K562 (cell line): ENCODE data around the gene GCK. TPM values are rescaled to one million over a fixed set of nuclear protein-coding genes. Genes with fewer than 3 reads are reported as not detected.

Source experiments
- ATAC-seq: fragments of 200-7000 bp; cut with Tn5 transposase; 3 replicates; pipeline ENCODE4 v1.9.1; 2020; ENCODE audit warnings: moderate library complexity
- BruUV-seq: library from RNA; stranded (reverse); fragments of 400-500 nt; replicated peaks from 2 replicates; lab custom pipeline; 2021; lab: Mats Ljungman, UMichigan
- CTCF ChIA-PET: fragments of 300-600 bp; formaldehyde crosslinking; extraction: SDS; loops from one replicate; lab custom pipeline; 2021; ENCODE audit warnings: low intra/inter-chr PET ratio; lab: Yijun Ruan, JAX
- POLR2A ChIA-PET: fragments of 300-600, 350-650 bp; sonication (Branson Sonifier 250); formaldehyde crosslinking; extraction: SDS; loops from one replicate; lab custom pipeline; 2021; ENCODE audit warnings: antibody characterized with exemption, inconsistent platforms; lab: Yijun Ruan, JAX
- DNase-seq, 4 experiments: peaks; one replicate each; pipeline versions ENCODE4 v3.0.0 to v3.0.0-alpha.2; 2011 to 2018; ENCODE audit warnings: low spot score in 3 of 4, mixed read lengths in 3 of 4; ENCODE audit errors: extremely low read depth in 1 of 4
- FAIRE-seq: peaks from 2 replicates; lab custom pipeline; 2011; peaks lifted over from hg19 to GRCh38; lab: Jason Lieb, UNC
- H2AFZ ChIP-seq: 2 replicates; pipeline ENCODE4 v1.6.0; 2011; ENCODE audit warnings: low read depth, low read length, control low read depth, inconsistent platforms
- H3K27ac ChIP-seq: fragments of 200-600 bp; 3 replicates; pipeline ENCODE4 v1.8.0; 2011; ENCODE audit warnings: low read depth, mild to moderate bottlenecking, control low read depth, inconsistent platforms, low read length, moderate library complexity, mixed read lengths; ENCODE audit errors: extremely low read depth
- H3K27me3 ChIP-seq, 2 experiments: fragments of 300-600 bp in 1 of 2; 2 replicates in 1 of 2; 3 replicates in 1 of 2; pipeline versions ENCODE4 v1.6.0 to v1.8.0; 2011; ENCODE audit warnings: inconsistent platforms in 2 of 2, low read length in 2 of 2, mild to moderate bottlenecking in 1 of 2, mixed read lengths in 1 of 2, moderate library complexity in 1 of 2; ENCODE audit not compliant: control insufficient read depth in 2 of 2, insufficient read depth in 2 of 2
- H3K36me3 ChIP-seq: fragments of 300-600 bp; 3 replicates; pipeline ENCODE4 v1.8.0; 2011; ENCODE audit warnings: mild to moderate bottlenecking, low read length, inconsistent platforms; ENCODE audit not compliant: control insufficient read depth, insufficient read depth
- H3K4me1 ChIP-seq, 2 experiments: fragments of 200-600 bp in 1 of 2; replicated peaks in 1 of 2; 2 replicates in 1 of 2; 3 replicates in 1 of 2; pipeline versions ENCODE4 v1.5.1 to v1.8.0; 2011; ENCODE audit warnings: inconsistent platforms in 2 of 2, low read length in 2 of 2, mild to moderate bottlenecking in 1 of 2, mixed read lengths in 1 of 2, moderate library complexity in 1 of 2; ENCODE audit not compliant: control insufficient read depth in 2 of 2, insufficient read depth in 2 of 2
- H3K4me2 ChIP-seq: 2 replicates; pipeline ENCODE4 v1.6.1; 2011; ENCODE audit warnings: low read length, control low read depth, inconsistent platforms, mixed read lengths; ENCODE audit not compliant: insufficient read depth
- H3K4me3 ChIP-seq: fragments of 200-600 bp; sonication (generic), shearing (Covaris generic); 2 replicates; pipeline ENCODE4 v1.5.1; 2016; ENCODE audit warnings: control low read depth, inconsistent platforms
- H3K79me2 ChIP-seq: fragments of 200-600 bp; 3 replicates; pipeline ENCODE4 v1.8.0; 2011; ENCODE audit warnings: low read length, inconsistent platforms; ENCODE audit not compliant: control insufficient read depth, insufficient read depth
- H3K9ac ChIP-seq, 2 experiments: 2 replicates each; pipeline versions ENCODE4 v1.6.0 to v1.6.1; 2011; ENCODE audit warnings: low read depth in 2 of 2, low read length in 2 of 2, control low read depth in 1 of 2, inconsistent platforms in 1 of 2, mild to moderate bottlenecking in 1 of 2, mixed read lengths in 1 of 2; ENCODE audit not compliant: insufficient read depth in 1 of 2
- H3K9me1 ChIP-seq: one replicate; pipeline ENCODE4 v1.6.0; 2011; ENCODE audit warnings: inconsistent platforms, mild to moderate bottlenecking, low read length, moderate library complexity; ENCODE audit not compliant: control insufficient read depth, insufficient read depth
- H3K9me3 ChIP-seq: replicated peaks from 2 replicates; pipeline ENCODE4 v1.5.1; 2011; ENCODE audit warnings: low read depth, low read length, inconsistent platforms; ENCODE audit not compliant: control insufficient read depth, insufficient read depth
- H4K20me1 ChIP-seq: replicated peaks from 2 replicates; pipeline ENCODE4 v1.6.1; 2011; ENCODE audit warnings: low read length, inconsistent platforms, mixed read lengths; ENCODE audit not compliant: control insufficient read depth, insufficient read depth
- BACH1 ChIP-seq: fragments of 200-800 bp; sonication (Bioruptor generic); IDR thresholded peaks from 2 replicates; pipeline ENCODE4 v1.6.1; 2016; ENCODE audit warnings: missing genetic modification characterization, missing compliant biosample characterization
- BRD4 ChIP-seq: fragments of 200-600 bp; sonication (generic); IDR thresholded peaks from 2 replicates; pipeline ENCODE4 v1.6.1; 2017; ENCODE audit warnings: inconsistent platforms
- GABPB1 ChIP-seq: sonication (generic); formaldehyde crosslinking; IDR thresholded peaks from 2 replicates; pipeline ENCODE4 v1.8.0; 2022; ENCODE audit warnings: mild to moderate bottlenecking, missing genetic modification reagents
- GABPB2 ChIP-seq: fragments of 250-450 bp; sonication (Bioruptor Pico); conservative IDR thresholded peaks from 2 replicates; pipeline ENCODE4 v1.5.1; 2021; ENCODE audit warnings: mild to moderate bottlenecking
- NCOA2 ChIP-seq, 2 experiments: fragments of 450-650 bp; IDR thresholded peaks; 2 replicates each; pipeline ENCODE4 v1.6.1; 2018; ENCODE audit warnings: mild to moderate bottlenecking in 2 of 2, moderate library complexity in 1 of 2; ENCODE audit not compliant: partially characterized antibody in 2 of 2
- NFXL1 ChIP-seq: fragments of 450-650 bp; formaldehyde crosslinking; IDR thresholded peaks from 2 replicates; pipeline ENCODE4 v1.4.0; 2021; ENCODE audit warnings: mild to moderate bottlenecking
- TAF15 ChIP-seq: fragments of 200-400 bp; formaldehyde crosslinking; IDR thresholded peaks from 2 replicates; pipeline ENCODE4 v1.6.1; 2017; ENCODE audit warnings: mild to moderate bottlenecking, low read depth, low read length, moderate library complexity
- ZNF124 ChIP-seq: sonication (generic); formaldehyde crosslinking; IDR thresholded peaks from 2 replicates; pipeline ENCODE4 v1.8.1; 2022; ENCODE audit warnings: missing genetic modification reagents
- ZNF583 ChIP-seq: fragments of 250-450 bp; sonication (Bioruptor Pico); IDR thresholded peaks from 2 replicates; pipeline ENCODE4 v1.4.0; 2020
- ZSCAN29 ChIP-seq: fragments of 450-650 bp; IDR thresholded peaks from 2 replicates; pipeline ENCODE4 v1.6.1; 2017
- WGBS: fragments of 100-300 bp; shearing (Covaris generic); methylation state at CpG from one replicate; pipeline ENCODE4 v1.1.6; 2016; ENCODE audit warnings: low coverage, mixed read lengths; ENCODE audit not compliant: insufficient coverage; ENCODE audit errors: missing lambda C conversion rate; 5-methylcytosine and 5-hydroxymethylcytosine counted together
- in situ Hi-C: fragments of 300-500 bp; cut with MboI; formaldehyde crosslinking; loops from 4 replicates; pipeline ENCODE4 v1.15.0; 2018; ENCODE audit warnings: inconsistent platforms, mixed read lengths
- intact Hi-C: fragments of 100-400 bp; cut with micrococcal nuclease; formaldehyde crosslinking; loops from 2 replicates; pipeline ENCODE4 v1.14.2; 2022
- polyA plus RNA-seq, 8 experiments: library from polyadenylated mRNA; depleted of rRNA in 4 of 8; stranded (reverse) in 5 of 8; unstranded in 3 of 8; fragments of >200 nt; fragmentation: Nextera tagmentation in 2 of 8; fragmentation: Illumina TruSeq in 1 of 8; extraction: Ambion mirVana in 2 of 8; extraction: Trizol in 1 of 8; gene quantifications; 2 replicates each; pipeline versions ENCODE4 v1.2.1 to v1.2.3, GENCODE V29; 2011 to 2014; ENCODE audit warnings: inconsistent platforms in 1 of 8, missing spikeins in 1 of 8
- total RNA-seq, 7 experiments: library from RNA; depleted of rRNA in 6 of 7; stranded (reverse); fragments of >200 nt in 6 of 7; fragmentation: Illumina TruSeq in 2 of 7; extraction: Trizol in 2 of 7; gene quantifications; 2 replicates each; pipeline versions ENCODE4 v1.2.1 to v1.2.3, GENCODE V29; 2011 to 2021; ENCODE audit warnings: low replicate concordance in 1 of 7
- TF ChIP-seq, protein P1 (sequence below): sonication (generic); formaldehyde crosslinking; IDR thresholded peaks from 2 replicates; pipeline ENCODE4 v1.8.0; 2023; ENCODE audit warnings: mild to moderate bottlenecking, missing genetic modification reagents

GCK gene
- total and polyA plus RNA-seq, 9 of the 15 experiments (the other 6 are each of a cell fraction or from before 2014, with no cell fraction given), result 0.11 to 0.55 (median 0.16) TPM; not detected in 3

DNA sequence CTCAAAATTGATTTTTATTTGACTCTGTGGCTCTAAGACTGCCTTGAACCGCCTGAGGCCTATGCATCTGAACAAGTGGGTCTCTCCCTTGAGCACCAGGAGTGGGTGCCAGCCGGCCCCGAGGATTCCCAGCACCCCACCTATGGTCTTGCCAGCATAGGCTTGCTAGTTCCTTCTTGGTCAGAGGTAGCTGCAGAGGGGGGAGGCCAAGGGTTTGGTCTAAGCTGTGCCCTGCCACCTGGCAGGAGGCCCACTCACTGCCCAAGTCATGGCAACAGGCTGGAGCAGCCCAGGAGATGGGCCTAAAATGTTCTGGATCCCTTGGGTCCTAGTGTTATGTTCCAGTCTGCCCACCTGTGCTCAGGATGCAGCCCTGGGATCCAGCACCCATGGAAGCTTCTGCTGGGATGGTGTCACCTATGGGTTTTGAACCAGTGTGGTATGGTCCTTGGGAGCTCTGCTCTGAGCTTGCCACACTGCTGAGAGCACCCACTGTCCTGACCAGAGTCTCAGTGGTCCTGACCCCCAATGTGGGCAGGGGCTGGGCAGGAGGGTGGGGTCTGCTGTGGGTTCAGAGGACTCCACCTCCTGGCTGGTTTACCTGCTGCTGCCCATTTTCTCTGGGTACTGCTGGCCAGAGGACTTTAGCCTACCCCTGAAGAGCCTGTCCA is 24.1 kb upstream of the GCK start (continued):
- TF ChIP-seq, protein P1, sequence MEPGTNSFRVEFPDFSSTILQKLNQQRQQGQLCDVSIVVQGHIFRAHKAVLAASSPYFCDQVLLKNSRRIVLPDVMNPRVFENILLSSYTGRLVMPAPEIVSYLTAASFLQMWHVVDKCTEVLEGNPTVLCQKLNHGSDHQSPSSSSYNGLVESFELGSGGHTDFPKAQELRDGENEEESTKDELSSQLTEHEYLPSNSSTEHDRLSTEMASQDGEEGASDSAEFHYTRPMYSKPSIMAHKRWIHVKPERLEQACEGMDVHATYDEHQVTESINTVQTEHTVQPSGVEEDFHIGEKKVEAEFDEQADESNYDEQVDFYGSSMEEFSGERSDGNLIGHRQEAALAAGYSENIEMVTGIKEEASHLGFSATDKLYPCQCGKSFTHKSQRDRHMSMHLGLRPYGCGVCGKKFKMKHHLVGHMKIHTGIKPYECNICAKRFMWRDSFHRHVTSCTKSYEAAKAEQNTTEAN (CRISPR knock-in tag), result no peak
- no peak for TF ChIP-seq NCOA2 (IDR thresholded peaks at IDR 0.05; ENCODE audit: partially characterized antibody in 2 of 2)
- no peak for TF ChIP-seq BRD4
- no peak for TF ChIP-seq GABPB2 (CRISPR knock-in tag)
- no peak for TF ChIP-seq GABPB1
- TF ChIP-seq ZNF124 (CRISPR knock-in tag), result no peak
- no peak for TF ChIP-seq NFXL1 (CRISPR knock-in tag)

- Histone ChIP-seq H3K4me3 (no peak overlapping the region), H3K36me3 (peaks cover 54% of the 10 kb centered on the region; the same call in 2 of the 3 replicates), H3K79me2 (no peaks in the 10 kb centered on the region), H3K4me1 (peaks cover 13 to 30% of the 10 kb centered on the region in 2 experiments; a peak in 4 of 5 replicates), H2AFZ (no peak overlapping the region), H3K27me3 (no peaks in the 10 kb centered on the region), H3K9me1 (peaks cover 9% of the 10 kb centered on the region), H3K9me3 (no peaks in the 10 kb centered on the region), H4K20me1 (peaks cover 15% of the 10 kb centered on the region), H3K4me2 (no peak overlapping the region), H3K27ac (no peak overlapping the region), H3K9ac (no peak overlapping the region)
- in situ Hi-C loops, result no loop called here
- FAIRE-seq, result no peak
- intact Hi-C loops, result no loop called here
- no peak for DNase-seq
- POLR2A ChIA-PET, result interaction anchor here (0.6 to 0.9 kb wide), 3 partner anchors 10 to 752 kb away, joined by 3 to 6 read pairs (median 4); partner anchors contain the start of gene YKT6
- WGBS, result 83% methylated on average over 6 of the region's 7 CpGs
- TF ChIP-seq BACH1 (no peak), ZNF583 (CRISPR knock-in tag) (no peak), ZSCAN29 (no peak), TAF15 (no peak)
- TSS peak; percentile 21 for BruUV-seq
- no peak for ATAC-seq
- CTCF ChIA-PET, result interaction anchor here (0.6 kb wide), 1 partner anchor 1047 kb away, joined by 3 read pairs; no protein-coding TSS in a partner anchor
These were observed 23.4 kb upstream of the GCK start for GRCh38 chr7:44212581-44213184.
